HEK293 (cell line): ENCODE results near the gene SUPT3H.

ENCODE experiments used
- OVOL3 ChIP-seq: fragments of 450-650 bp; formaldehyde crosslinking; IDR thresholded peaks from 2 replicates; pipeline ENCODE4 v1.5.1; 2016; ENCODE audit warnings: missing biosample characterization, missing genetic modification characterization
- ZNF10 ChIP-seq: fragments of 450-650 bp; formaldehyde crosslinking; IDR thresholded peaks from 2 replicates; pipeline ENCODE4 v1.5.1; 2017; ENCODE audit warnings: missing biosample characterization, missing genetic modification characterization
- ZNF19 ChIP-seq: fragments of 450-650 bp; formaldehyde crosslinking; IDR thresholded peaks from 2 replicates; pipeline ENCODE4; 2016; ENCODE audit warnings: missing biosample characterization, missing genetic modification characterization, low read depth
- ZNF23 ChIP-seq: fragments of 450-650 bp; formaldehyde crosslinking; IDR thresholded peaks from 2 replicates; pipeline ENCODE4 v1.5.1; 2016; ENCODE audit warnings: missing biosample characterization, missing genetic modification characterization, borderline replicate concordance
- ZNF274 ChIP-seq, 2 experiments: fragments of 200-500 bp in 1 of 2; fragments of 450-650 bp in 1 of 2; sonication (Bioruptor generic) in 1 of 2; formaldehyde crosslinking in 1 of 2; IDR thresholded peaks; 2 replicates each; pipeline versions ENCODE4 v1.5.1 to v1.6.1; 2014 to 2016; ENCODE audit warnings: borderline replicate concordance in 1 of 2, inconsistent platforms in 1 of 2, low read length in 1 of 2, missing biosample characterization in 1 of 2, missing genetic modification characterization in 1 of 2
- ZNF311 ChIP-seq: fragments of 450-650 bp; formaldehyde crosslinking; IDR thresholded peaks from 2 replicates; pipeline ENCODE4 v1.5.1; 2017; ENCODE audit warnings: missing biosample characterization, missing genetic modification characterization, borderline replicate concordance
- ZNF510 ChIP-seq: fragments of 450-650 bp; formaldehyde crosslinking; IDR thresholded peaks from 2 replicates; pipeline ENCODE4 v1.5.1; 2018; ENCODE audit warnings: mild to moderate bottlenecking, missing genetic modification characterization, missing biosample characterization; ENCODE audit not compliant: insufficient replicate concordance
- ZNF76 ChIP-seq: fragments of 450-650 bp; formaldehyde crosslinking; IDR thresholded peaks from 2 replicates; pipeline ENCODE4; 2016; ENCODE audit warnings: low read depth, missing biosample characterization, missing genetic modification characterization, borderline replicate concordance
- TF ChIP-seq, protein P1 (sequence below): fragments of 450-650 bp; formaldehyde crosslinking; IDR thresholded peaks from 2 replicates; pipeline ENCODE4 v1.5.1; 2016; ENCODE audit warnings: missing biosample characterization, missing genetic modification characterization
- TF ChIP-seq, protein P2 (sequence below): fragments of 450-650 bp; formaldehyde crosslinking; IDR thresholded peaks from 2 replicates; pipeline ENCODE4 v1.5.1; 2016; ENCODE audit warnings: missing biosample characterization, missing genetic modification characterization

DNA sequence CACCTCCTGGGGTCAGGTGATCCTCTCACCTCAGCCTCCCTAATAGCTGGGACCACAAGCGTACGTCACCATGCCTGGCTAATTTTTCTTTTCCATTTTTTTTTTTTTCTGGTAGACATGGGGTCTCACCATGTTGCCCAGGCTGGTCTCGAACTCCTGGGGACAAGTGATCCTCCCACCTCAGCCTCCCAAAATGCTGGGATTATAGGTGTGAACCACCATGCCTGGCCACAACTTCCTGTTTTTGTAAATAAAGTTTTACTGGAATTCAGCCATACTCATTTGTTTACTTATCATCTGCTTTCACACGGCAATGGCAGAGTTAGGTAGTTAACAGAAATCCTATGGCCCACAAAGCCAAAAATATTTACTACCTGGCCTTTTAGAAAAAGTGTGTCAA is 57.4 kb downstream of the SUPT3H start:
- TF ChIP-seq, protein P1, sequence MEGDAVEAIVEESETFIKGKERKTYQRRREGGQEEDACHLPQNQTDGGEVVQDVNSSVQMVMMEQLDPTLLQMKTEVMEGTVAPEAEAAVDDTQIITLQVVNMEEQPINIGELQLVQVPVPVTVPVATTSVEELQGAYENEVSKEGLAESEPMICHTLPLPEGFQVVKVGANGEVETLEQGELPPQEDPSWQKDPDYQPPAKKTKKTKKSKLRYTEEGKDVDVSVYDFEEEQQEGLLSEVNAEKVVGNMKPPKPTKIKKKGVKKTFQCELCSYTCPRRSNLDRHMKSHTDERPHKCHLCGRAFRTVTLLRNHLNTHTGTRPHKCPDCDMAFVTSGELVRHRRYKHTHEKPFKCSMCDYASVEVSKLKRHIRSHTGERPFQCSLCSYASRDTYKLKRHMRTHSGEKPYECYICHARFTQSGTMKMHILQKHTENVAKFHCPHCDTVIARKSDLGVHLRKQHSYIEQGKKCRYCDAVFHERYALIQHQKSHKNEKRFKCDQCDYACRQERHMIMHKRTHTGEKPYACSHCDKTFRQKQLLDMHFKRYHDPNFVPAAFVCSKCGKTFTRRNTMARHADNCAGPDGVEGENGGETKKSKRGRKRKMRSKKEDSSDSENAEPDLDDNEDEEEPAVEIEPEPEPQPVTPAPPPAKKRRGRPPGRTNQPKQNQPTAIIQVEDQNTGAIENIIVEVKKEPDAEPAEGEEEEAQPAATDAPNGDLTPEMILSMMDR: no peak
- TF ChIP-seq ZNF10 (tag by site-specific recombination) (no peak), OVOL3 (tag by site-specific recombination) (no peak), ZNF19 (tag by site-specific recombination) (no peak), ZNF23 (tag by site-specific recombination) (no peak), ZNF274 (IDR thresholded peaks at IDR 0.05; ENCODE audit: low read length) (no peak), ZNF274 (tag by site-specific recombination; IDR thresholded peaks at IDR 0.05; ENCODE audit: borderline replicate concordance) (no peak), ZNF311 (tag by site-specific recombination) (no peak), ZNF76 (no peak), ZNF510 (tag by site-specific recombination) (no peak)
- TF ChIP-seq, protein P2, sequence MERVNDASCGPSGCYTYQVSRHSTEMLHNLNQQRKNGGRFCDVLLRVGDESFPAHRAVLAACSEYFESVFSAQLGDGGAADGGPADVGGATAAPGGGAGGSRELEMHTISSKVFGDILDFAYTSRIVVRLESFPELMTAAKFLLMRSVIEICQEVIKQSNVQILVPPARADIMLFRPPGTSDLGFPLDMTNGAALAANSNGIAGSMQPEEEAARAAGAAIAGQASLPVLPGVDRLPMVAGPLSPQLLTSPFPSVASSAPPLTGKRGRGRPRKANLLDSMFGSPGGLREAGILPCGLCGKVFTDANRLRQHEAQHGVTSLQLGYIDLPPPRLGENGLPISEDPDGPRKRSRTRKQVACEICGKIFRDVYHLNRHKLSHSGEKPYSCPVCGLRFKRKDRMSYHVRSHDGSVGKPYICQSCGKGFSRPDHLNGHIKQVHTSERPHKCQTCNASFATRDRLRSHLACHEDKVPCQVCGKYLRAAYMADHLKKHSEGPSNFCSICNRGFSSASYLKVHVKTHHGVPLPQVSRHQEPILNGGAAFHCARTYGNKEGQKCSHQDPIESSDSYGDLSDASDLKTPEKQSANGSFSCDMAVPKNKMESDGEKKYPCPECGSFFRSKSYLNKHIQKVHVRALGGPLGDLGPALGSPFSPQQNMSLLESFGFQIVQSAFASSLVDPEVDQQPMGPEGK: no peak
